Stomach (tissue), 9 donors: ENCODE results near the gene FES. TPM values are rescaled to one million over a fixed set of nuclear protein-coding genes. Genes with fewer than 3 reads are reported as not detected.

ENCODE experiments used
- DNase-seq, 2 donors: peaks; one replicate each; pipeline versions ENCODE4 v3.0.0 to v3.0.0-alpha.2; 2013 to 2019
- H3K27ac ChIP-seq, 5 donors: fragments of 200-600 bp in 4 of 5; sonication (generic) in 4 of 5; one replicate each; pipeline ENCODE4 v1.5.1; 2013 to 2019; ENCODE audit warnings: mild to moderate bottlenecking in 1 of 5, moderate library complexity in 1 of 5
- H3K27me3 ChIP-seq, 3 donors: fragments of 200-600 bp; sonication (generic); one replicate each; pipeline ENCODE4 v1.5.1; 2017 to 2019; ENCODE audit warnings: mixed run types in 1 of 3
- H3K36me3 ChIP-seq, 4 donors: fragments of 200-600 bp; sonication (generic); 1 replicate in 3 of 4; 2 replicates in 1 of 4; pipeline ENCODE4 v1.5.1; 2016 to 2019
- H3K4me1 ChIP-seq, 4 donors: fragments of 200-600 bp; sonication (generic); one replicate each; pipeline ENCODE4 v1.5.1; 2016 to 2019
- H3K4me3 ChIP-seq, 4 donors: fragments of 200-600 bp; sonication (generic) in 3 of 4; one replicate each; pipeline ENCODE4 v1.5.1; 2016 to 2019; ENCODE audit warnings: mild to moderate bottlenecking in 1 of 4
- H3K9me3 ChIP-seq, 4 donors: fragments of 200-600 bp; sonication (generic); one replicate each; pipeline ENCODE4 v1.5.1; 2016 to 2019
- CTCF ChIP-seq, 7 experiments: fragments of 450-650 bp in 4 of 7; fragments of 200-600 bp in 3 of 7; sonication (generic) in 3 of 7; IDR thresholded peaks; one replicate each; pipeline ENCODE4 v1.5.1; 2016 to 2019; ENCODE audit warnings: antibody characterized with exemption in 7 of 7, control low read depth in 2 of 7, mild to moderate bottlenecking in 1 of 7
- EP300 ChIP-seq: sonication (generic); formaldehyde crosslinking; IDR thresholded peaks from one replicate; pipeline ENCODE4 v1.6.1; 2017; ENCODE audit warnings: antibody characterized with exemption
- POLR2A ChIP-seq, 4 donors: fragments of 450-650 bp; IDR thresholded peaks; one replicate each; pipeline ENCODE4 v1.6.1; 2016; ENCODE audit warnings: antibody characterized with exemption in 4 of 4, control low read depth in 2 of 4, mild to moderate bottlenecking in 1 of 4, moderate library complexity in 1 of 4
- POLR2AphosphoS5 ChIP-seq, 3 donors: sonication (generic); formaldehyde crosslinking; IDR thresholded peaks; one replicate each; pipeline ENCODE4 v1.6.1; 2016; ENCODE audit warnings: antibody characterized with exemption in 3 of 3
- WGBS, 5 donors: extraction: QIAGEN DNeasy Blood & Tissue Kit in 3 of 5; methylation state at CpG; one replicate each; pipeline versions ENCODE4 v1.1.5 to v1.1.7; 2013 to 2018; 5-methylcytosine and 5-hydroxymethylcytosine counted together
- intact Hi-C: fragments of 100-400 bp; cut with DNase I; formaldehyde crosslinking; loops from one replicate; pipeline ENCODE4 v1.15.1; 2023; ENCODE audit warnings: low total_unique reads
- polyA plus RNA-seq, 3 donors: library from polyadenylated mRNA; stranded (reverse); fragments of 200-250 nt; gene quantifications; one replicate each; pipeline ENCODE4 v1.2.3, GENCODE V29; 2013
- total RNA-seq, 5 donors: library from RNA; depleted of rRNA; stranded (reverse); fragments of >200 nt; gene quantifications; one replicate each; pipeline versions ENCODE4 v1.1.0 to v1.2.3, GENCODE V29; 2014 to 2016
- donor health status: healthy with polysubstance abuse.
- donor health status: Bipolar disorder and iron deficiency.
- donor health status: healthy.

Gene FES
- total and polyA plus RNA-seq, 8 donors: 8.0 to 49.1 (median 19.2) TPM

DNA sequence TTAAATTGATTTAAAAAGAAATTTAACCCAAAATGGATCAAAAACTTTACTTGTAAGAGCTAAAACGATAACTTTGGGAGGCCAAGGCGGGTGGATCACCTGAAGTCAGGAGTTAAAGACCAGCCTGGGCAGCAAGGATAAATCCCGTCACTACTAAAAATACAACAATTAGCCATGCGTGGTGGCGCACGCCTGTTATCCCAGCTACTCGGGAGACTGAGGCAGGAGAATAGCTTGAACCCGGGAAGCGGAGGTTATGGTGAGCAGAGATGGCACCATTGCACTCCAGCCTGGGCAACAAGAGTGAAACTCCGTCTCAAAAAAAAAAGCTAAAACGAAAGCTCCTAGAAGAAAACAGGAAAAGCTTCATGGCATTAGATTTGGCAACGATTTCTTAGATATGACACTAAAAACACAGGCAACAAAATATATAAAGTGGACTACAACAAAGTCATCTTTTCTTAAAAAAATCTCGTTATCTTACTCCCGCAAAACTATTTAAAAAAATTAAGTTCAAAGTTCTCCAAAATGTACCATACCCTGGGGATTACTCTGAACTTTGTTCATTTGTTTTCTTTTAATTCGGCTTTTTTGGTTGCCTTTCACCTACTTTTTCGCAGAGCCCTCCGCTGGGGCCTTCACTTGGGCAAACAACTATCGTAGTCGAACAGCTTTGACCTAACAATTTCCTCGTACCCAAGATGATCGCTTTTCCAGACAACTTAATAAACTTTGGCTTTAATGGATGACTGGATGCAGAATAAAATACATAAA, 45.1 kb downstream of the FES start:
- H3K27me3 ChIP-seq: no peaks in the 10 kb centered on the region
- intact Hi-C loops: no loop called here
- peaks cover 17 to 51% (median 35%) of the 10 kb centered on the region in 4 donors for H3K4me1 ChIP-seq
- TF ChIP-seq POLR2AphosphoS5 (IDR thresholded peaks at IDR 0.05) (no peak), EP300 (no peak), CTCF (IDR thresholded peaks at IDR 0.05) (no peak), POLR2A (IDR thresholded peaks at IDR 0.05) (no peak)
- no peaks in the 10 kb centered on the region for H3K36me3 ChIP-seq
- H3K27ac ChIP-seq: peak overlapping the region; percentile 92 to 97 (median 95)
- WGBS, 5 donors: 48 to 50% (median 48%) methylated on average over 21 of the region's 21 CpGs
- peak overlapping the region; percentile 43 to 77 (median 64) for H3K4me3 ChIP-seq
- DNase-seq: no peak
- no peaks in the 10 kb centered on the region for H3K9me3 ChIP-seq

GRCh38 chr15:90930861-90931574, 46.7 kb downstream of the FES start:
- WGBS, 5 donors: 61 to 73% (median 69%) methylated on average over 15 of the region's 15 CpGs
- peak in 1 of 2 donors; percentile 37 for DNase-seq
- intact Hi-C loops: no loop called here

GRCh38 chr15:90931575-90931827, 47.2 kb downstream of the FES start:
- no peak for TF ChIP-seq EP300
- TF ChIP-seq POLR2A (IDR thresholded peaks at IDR 0.05): no peak
- no peak for TF ChIP-seq POLR2AphosphoS5 (IDR thresholded peaks at IDR 0.05)
- peak in 1 of 7 experiments; percentile 33 for TF ChIP-seq CTCF (IDR thresholded peaks at IDR 0.05)
- H3K9me3 ChIP-seq: no peaks in the 10 kb centered on the region
- DNase-seq: no peak
- H3K27me3 ChIP-seq: no peaks in the 10 kb centered on the region
- H3K4me3 ChIP-seq: peak overlapping the region; percentile 64 to 77 (median 72)
- peaks cover 32 to 68% (median 52%) of the 10 kb centered on the region in 4 donors for H3K4me1 ChIP-seq
- intact Hi-C loops: no loop called here
- 9 to 28% (median 19%) methylated on average over 6 of the region's 6 CpGs for WGBS, 5 donors
- peaks cover 0 to 2% (median 0%) of the 10 kb centered on the region in 4 donors for H3K36me3 ChIP-seq
- H3K27ac ChIP-seq: peak overlapping the region; percentile 92 to 97 (median 95)

More at GRCh38 chr15:90930861-90931574, 46.7 kb downstream of the FES start:
- Histone ChIP-seq H3K27me3 (no peaks in the 10 kb centered on the region), H3K4me3 (peak overlapping the region; percentile 43 to 77 (median 67)), H3K36me3 (no peaks in the 10 kb centered on the region), H3K9me3 (no peaks in the 10 kb centered on the region), H3K4me1 (peaks cover 27 to 63% (median 47%) of the 10 kb centered on the region in 4 donors), H3K27ac (peak overlapping the region; percentile 92 to 97 (median 95))
- TF ChIP-seq POLR2AphosphoS5 (IDR thresholded peaks at IDR 0.05) (no peak), CTCF (IDR thresholded peaks at IDR 0.05) (no peak), EP300 (no peak), POLR2A (IDR thresholded peaks at IDR 0.05) (no peak)

DNA sequence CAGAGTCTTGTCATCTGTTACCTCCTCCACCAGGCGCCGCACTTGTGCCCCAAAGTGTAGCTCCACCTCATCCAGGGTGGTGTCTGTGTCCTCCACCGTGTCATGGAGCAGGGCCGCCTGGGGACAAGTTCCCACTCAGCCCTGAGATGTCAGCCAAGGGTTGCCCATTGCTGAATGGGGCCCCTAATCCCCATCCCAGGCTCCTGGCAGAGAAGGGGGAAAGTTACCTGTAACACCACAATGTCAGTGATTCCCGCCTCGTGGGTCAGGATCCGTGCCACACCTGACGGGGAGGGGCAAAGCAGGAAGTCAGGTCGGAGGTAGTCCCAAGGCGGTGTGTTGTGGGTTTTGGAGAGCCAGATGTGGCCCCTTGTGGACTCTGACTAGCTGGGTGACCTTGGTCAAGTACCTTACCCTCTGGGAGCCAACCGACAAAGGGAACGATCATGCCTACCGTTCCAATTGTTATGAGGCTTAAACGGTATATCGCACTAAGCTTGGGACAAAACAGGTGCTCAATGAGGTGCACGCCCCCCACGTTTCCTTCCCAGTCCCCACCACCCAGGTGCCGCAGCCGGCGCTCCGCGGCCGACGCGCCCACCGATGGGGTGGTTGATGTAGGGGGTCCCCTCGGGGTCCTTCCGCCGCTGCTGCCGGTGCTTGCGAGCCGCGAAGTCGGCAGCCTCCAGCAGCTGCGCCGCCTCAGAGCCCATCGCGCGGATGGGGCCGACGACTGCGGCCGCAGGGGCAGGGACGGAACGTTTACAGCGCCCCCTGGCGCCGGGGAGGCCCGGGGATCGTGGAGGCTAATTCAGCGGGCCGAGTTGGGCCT, 47.7 kb downstream of the FES start, which contains the start of gene HDDC3:
HDDC3 (minus strand) TSS at position 722 of the 832 bp plus-strand sequence; CDS start at position 713, 9 bp downstream.
- no peaks in the 10 kb centered on the region for H3K27me3 ChIP-seq
- WGBS, 5 donors: 1 to 4% (median 1%) methylated on average over 11 to 52 of the region's 52 CpGs
- peak within 1 kb of the TSS; percentile 64 to 77 (median 72) for H3K4me3 ChIP-seq
- peaks cover 38 to 73% (median 58%) of the 10 kb centered on the region in 4 donors for H3K4me1 ChIP-seq
- intact Hi-C loops: no loop called here
- H3K36me3 ChIP-seq: peaks cover 0 to 7% (median 2%) of the 10 kb centered on the region in 4 donors
- H3K27ac ChIP-seq: peak within 1 kb of the TSS; percentile 92 to 97 (median 95)
- H3K9me3 ChIP-seq: no peaks in the 10 kb centered on the region
- peak; percentile 93 to 95 for DNase-seq
- TF ChIP-seq POLR2A (IDR thresholded peaks at IDR 0.05) (no peak), CTCF (IDR thresholded peaks at IDR 0.05) (peak in 5 of 7 experiments; percentile 75 to 94 (median 89)), EP300 (no peak), POLR2AphosphoS5 (IDR thresholded peaks at IDR 0.05) (peak in 2 of 3 donors; percentile 92 to 93)
